ENCODE measurements around the gene SELP.

DNA sequence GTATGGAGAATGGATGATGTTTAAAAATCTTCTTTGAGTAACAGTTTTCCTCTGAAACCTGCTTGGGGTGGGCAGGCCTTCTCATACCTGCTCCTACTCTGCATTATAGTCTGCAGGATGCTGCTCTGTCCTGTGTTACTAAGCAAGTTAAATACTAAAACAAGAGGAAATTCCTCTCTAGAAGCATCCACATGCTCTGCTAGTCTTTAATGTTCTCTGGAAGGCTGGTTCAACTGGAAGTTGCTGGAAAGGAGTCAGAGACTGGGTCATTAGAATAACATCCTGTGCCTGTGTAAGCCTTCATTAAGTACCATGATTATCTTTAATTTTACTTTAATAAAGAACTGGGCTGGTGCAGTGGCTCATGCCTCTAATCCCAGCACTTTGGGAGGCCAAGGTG, 5.8 kb downstream of the SELP start:
- no peak for TF ChIP-seq CTCF (conservative IDR thresholded peaks at IDR 0.05; ENCODE audit: low read length)
- no peak for TF ChIP-seq EZH2phosphoT487 (IDR thresholded peaks at IDR 0.05; ENCODE audit: borderline replicate concordance, low read depth, low read length)

Data from OCI-LY7 (cell line).